Erythroblast (primary cell): Measurements from ENCODE around the gene MUC5AC.

Experiments
- GATA1 ChIP-seq: IDR thresholded peaks from 2 replicates; pipeline ENCODE4 v1.6.1; 2011; ENCODE audit warnings: low read depth, mild to moderate bottlenecking, control low read depth, low read length, moderate library complexity
- POLR2A ChIP-seq: IDR thresholded peaks from 2 replicates; pipeline ENCODE4 v1.6.1; 2011; ENCODE audit warnings: mild to moderate bottlenecking, low read length

- TF ChIP-seq POLR2A (no peak), GATA1 (no peak)
Measured at GRCh38 chr11:1198561-1199240, 40.9 kb downstream of the MUC5AC start.
